ENCODE results near the gene NTM.

DNA sequence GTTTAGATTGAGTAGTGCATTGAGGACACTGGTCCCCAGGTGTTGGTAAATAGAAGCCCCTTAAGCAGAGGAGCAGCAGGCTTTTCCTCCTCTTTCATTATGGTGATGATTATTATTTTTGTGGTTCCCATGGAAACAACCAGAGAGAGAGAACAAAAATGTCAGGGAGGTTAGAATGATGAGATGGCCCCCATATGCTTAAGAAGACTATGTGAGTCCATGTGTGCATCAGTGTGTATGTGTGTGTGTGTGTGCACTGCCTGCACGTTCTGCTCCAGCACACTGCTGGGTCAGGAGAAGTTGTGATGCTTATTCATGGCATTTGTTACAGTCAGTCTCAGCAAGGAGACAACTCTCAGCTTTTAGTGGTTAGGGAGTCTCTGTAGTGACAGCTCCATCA is 724.2 kb downstream of the NTM start:
- TF ChIP-seq, protein P1, sequence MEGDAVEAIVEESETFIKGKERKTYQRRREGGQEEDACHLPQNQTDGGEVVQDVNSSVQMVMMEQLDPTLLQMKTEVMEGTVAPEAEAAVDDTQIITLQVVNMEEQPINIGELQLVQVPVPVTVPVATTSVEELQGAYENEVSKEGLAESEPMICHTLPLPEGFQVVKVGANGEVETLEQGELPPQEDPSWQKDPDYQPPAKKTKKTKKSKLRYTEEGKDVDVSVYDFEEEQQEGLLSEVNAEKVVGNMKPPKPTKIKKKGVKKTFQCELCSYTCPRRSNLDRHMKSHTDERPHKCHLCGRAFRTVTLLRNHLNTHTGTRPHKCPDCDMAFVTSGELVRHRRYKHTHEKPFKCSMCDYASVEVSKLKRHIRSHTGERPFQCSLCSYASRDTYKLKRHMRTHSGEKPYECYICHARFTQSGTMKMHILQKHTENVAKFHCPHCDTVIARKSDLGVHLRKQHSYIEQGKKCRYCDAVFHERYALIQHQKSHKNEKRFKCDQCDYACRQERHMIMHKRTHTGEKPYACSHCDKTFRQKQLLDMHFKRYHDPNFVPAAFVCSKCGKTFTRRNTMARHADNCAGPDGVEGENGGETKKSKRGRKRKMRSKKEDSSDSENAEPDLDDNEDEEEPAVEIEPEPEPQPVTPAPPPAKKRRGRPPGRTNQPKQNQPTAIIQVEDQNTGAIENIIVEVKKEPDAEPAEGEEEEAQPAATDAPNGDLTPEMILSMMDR (IDR thresholded peaks at IDR 0.05), result no peak
- no peak for TF ChIP-seq POLR2A (IDR thresholded peaks at IDR 0.05)

Measured in esophagus squamous epithelium (tissue), 4 donors.